Stimulated activated naive CD8-positive, alpha-beta T cell treated with anti-CD3 and anti-CD28 coated beads, Interleukin-15, amount 100 ng/mL, for 72 hours (primary cell): ENCODE results near the gene SCG2.
A peak's percentile ranks its signal among the peaks of the same experiment; 100 is the strongest.

ENCODE experiments used
- ATAC-seq: fragments of 150-1000 bp; cut with Tn5 transposase; 2 replicates; pipeline ENCODE4 v1.10.0; 2021; ENCODE audit warnings: mild to moderate bottlenecking, moderate library complexity
- DNase-seq, 2 donors: peaks; one replicate each; pipeline ENCODE4 v3.0.0; 2021 to 2022
- H3K27ac Mint-ChIP-seq, 2 donors: one replicate each; pipeline ENCODE4 v1.8.0; 2022; ENCODE audit warnings: mild to moderate bottlenecking in 2 of 2, mixed read lengths in 2 of 2, moderate library complexity in 2 of 2
- H3K27me3 Mint-ChIP-seq: one replicate; pipeline ENCODE4 v1.8.0; 2022; ENCODE audit warnings: mixed read lengths
- H3K4me1 Mint-ChIP-seq: one replicate; pipeline ENCODE4 v1.8.0; 2022; ENCODE audit warnings: mild to moderate bottlenecking, mixed read lengths
- H3K4me3 Mint-ChIP-seq, 2 donors: one replicate each; pipeline ENCODE4 v1.8.0; 2022; ENCODE audit warnings: mild to moderate bottlenecking in 2 of 2, mixed read lengths in 2 of 2, moderate library complexity in 1 of 2
- H3K9me3 Mint-ChIP-seq, 2 donors: one replicate each; pipeline ENCODE4 v1.8.0; 2022; ENCODE audit warnings: mixed read lengths in 2 of 2

The SCG2 gene, protein sequence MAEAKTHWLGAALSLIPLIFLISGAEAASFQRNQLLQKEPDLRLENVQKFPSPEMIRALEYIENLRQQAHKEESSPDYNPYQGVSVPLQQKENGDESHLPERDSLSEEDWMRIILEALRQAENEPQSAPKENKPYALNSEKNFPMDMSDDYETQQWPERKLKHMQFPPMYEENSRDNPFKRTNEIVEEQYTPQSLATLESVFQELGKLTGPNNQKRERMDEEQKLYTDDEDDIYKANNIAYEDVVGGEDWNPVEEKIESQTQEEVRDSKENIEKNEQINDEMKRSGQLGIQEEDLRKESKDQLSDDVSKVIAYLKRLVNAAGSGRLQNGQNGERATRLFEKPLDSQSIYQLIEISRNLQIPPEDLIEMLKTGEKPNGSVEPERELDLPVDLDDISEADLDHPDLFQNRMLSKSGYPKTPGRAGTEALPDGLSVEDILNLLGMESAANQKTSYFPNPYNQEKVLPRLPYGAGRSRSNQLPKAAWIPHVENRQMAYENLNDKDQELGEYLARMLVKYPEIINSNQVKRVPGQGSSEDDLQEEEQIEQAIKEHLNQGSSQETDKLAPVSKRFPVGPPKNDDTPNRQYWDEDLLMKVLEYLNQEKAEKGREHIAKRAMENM

DNA sequence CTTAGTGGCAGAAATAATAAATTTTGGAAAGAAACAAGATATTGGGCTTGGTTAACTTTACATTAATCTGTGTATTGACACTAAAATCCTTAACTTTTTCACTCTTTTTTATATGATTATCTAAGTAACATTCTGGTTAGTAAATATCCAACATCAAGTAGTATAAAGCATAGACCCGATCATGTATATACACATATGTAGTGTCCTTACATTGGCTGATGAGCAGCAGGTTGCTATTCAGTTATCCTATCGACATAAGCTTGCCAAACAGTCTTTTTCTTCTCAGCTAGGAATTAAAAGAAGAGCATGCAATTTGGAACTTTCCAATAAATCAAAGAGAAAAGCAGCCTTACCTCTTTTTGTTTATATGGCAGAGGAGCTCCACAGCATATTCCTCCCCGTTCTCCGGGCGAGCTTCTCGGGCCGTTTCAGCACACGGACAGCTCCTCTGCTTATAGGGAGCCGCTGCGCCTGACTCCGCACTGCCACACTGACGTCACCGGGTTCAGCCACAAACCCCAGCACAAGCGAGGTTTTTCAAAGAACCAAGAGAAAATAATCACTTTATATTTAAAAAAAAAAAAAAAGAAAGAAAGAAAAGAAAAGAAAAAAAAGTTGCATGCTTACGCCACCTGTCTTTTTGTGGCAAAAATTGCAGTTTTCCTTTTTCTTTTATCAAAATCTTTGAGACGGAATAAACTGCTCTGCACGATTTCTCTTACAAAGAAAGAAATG lies at the start of gene SCG2:
Gene SCG2, minus strand, starts transcription at position 430 of the 735 bp plus-strand sequence. CDS start 3,079 bp downstream, outside the sequence.
- no peak within 1 kb of the TSS for H3K4me3 Mint-ChIP-seq

DNA sequence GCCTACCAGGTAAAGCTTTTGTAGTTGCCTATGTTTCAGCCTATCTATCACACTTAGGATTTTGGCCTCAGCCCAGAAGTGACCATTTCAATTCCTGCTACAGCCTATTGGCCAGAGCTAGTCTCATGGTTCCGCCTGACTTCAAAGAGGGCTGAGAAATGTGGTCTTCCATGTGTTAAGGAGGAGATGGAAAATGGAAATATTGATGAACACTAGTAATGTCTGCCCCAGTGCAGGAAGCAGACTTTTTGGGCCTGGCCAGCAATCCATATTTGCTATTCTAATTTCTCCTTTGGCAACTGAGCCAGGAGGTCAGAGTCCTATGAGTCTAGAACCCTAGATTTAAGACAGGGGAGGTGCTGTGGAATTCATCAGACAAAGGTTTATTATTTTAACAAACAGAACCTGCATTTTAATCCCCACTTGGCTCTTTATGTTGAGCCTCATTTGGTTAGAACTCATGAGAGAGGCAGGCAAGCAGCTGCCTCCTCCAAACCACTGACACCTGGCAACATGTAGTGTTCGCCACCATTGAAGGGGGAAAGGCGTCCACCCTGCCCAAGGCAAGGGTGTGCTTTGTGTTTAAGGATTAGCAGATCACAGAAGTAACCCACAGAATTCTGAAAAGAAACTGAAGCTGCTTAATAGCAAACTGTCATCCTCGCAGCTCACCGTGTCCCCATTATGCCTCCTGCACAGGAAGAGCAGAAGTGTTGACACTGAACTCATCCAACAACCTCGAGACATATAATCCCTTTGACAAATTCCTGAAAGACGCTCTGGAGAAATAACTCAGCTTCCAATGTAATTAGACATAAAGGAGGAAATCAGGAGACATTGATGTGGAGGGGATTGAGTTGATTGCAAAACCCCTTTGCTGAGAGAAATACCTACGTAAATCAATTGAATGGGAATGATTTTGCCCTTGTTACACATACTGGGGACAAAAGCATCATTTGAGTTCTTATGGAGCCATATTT lies 47.7 kb upstream of the SCG2 start:
- DNase-seq = no peak
- no peak overlapping the region for H3K4me3 Mint-ChIP-seq
- no peaks in the 10 kb centered on the region for H3K9me3 Mint-ChIP-seq
- peaks cover 13% of the 10 kb centered on the region for H3K27me3 Mint-ChIP-seq
- no peaks in the 10 kb centered on the region for H3K4me1 Mint-ChIP-seq
- no peak overlapping the region for H3K27ac Mint-ChIP-seq
- no peak for ATAC-seq

More for the DNA sequence above, at the start of gene SCG2:
- Mint-ChIP-seq H3K27me3 (peaks cover 22% of the 10 kb centered on the region), H3K27ac (no peak within 1 kb of the TSS), H3K9me3 (no peaks in the 10 kb centered on the region), H3K4me1 (no peaks in the 10 kb centered on the region)
- DNase-seq (peak; percentile 17 to 36), ATAC-seq (peak; percentile 84)

DNA sequence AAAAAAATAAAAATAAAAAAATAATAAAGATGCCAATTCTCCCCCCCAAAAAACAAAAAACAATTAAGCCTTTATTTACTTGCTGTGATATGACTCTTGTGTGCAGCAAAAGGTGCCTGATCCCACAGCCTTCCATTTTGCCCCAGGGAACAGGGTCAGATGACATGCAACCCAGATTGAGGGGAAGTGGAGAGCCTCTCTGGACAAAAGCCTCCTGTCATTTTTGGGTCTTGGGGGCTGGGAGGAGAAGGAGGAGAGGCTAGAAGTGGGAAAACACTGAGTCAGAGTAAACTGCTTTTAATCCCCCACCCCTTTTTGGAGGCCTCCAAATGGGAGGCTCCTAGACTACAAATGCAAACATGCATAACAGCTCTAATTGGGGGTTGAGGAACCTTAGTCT lies 46.6 kb upstream of the SCG2 start:
- ATAC-seq (no peak), DNase-seq (no peak)
- H3K9me3 Mint-ChIP-seq = no peaks in the 10 kb centered on the region
- H3K27me3 Mint-ChIP-seq = peaks cover 13% of the 10 kb centered on the region
- no peaks in the 10 kb centered on the region for H3K4me1 Mint-ChIP-seq
- H3K4me3 Mint-ChIP-seq = no peak overlapping the region
- no peak overlapping the region for H3K27ac Mint-ChIP-seq

DNA sequence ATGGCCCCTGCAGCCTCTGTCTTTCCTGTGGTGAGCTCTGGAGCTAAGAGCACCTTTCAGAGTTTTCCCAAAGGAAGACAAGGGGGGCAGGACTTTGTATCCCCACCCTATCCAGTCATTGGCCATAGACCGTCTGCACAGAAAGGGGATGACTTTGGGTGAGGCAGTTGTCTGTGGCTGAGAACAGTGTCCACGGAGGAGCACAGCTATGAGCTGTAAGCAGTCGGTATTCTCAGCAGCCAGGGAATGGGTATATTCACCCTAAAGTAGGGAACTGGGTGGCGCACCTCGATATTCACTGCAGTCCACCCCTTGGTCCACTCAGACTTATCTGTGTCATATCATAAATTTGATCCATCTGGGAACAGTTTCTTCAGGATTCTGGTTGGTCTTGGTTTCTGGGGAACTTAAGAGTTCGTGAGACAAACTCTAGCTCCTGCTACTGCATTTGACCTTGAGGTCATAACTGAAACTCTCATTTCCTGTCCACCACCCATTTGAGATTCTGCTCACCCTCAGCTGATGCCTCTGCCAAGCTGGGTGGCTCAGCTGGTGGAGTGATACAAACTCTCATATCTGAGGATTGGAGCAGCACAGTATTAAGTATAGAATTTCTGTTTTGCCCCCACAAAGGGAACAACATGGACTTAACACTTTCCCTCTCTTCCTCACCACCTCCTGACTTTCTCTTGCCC lies 45.2 kb upstream of the SCG2 start:
- H3K9me3 Mint-ChIP-seq = no peaks in the 10 kb centered on the region
- no peak overlapping the region for H3K4me3 Mint-ChIP-seq
- peaks cover 13% of the 10 kb centered on the region for H3K27me3 Mint-ChIP-seq
- no peak overlapping the region for H3K27ac Mint-ChIP-seq
- no peaks in the 10 kb centered on the region for H3K4me1 Mint-ChIP-seq
- ATAC-seq = no peak
- DNase-seq = no peak

DNA sequence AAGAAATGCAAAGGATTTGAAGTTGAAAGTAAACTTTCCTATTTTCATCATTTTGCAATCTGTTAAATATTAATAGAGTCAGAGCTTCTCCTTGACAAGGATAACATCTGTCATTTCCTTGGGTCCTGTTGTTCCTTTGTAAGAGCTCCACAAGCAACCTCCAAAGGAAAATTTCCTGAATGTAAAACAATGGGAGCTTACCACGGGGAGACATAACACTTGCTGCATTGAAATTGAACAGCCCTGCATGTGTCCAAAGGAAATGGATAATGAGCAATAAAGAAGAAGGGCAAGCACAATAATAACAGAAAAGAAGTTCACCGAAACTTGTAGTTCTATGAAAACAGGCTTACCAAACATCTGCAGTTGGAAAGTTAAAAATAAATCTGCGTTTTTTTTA lies 42.0 kb upstream of the SCG2 start:
- Mint-ChIP-seq H3K4me3 (no peak overlapping the region), H3K4me1 (no peaks in the 10 kb centered on the region), H3K9me3 (no peaks in the 10 kb centered on the region), H3K27me3 (peaks cover 13% of the 10 kb centered on the region), H3K27ac (no peak overlapping the region)
- ATAC-seq = no peak
- no peak for DNase-seq

DNA sequence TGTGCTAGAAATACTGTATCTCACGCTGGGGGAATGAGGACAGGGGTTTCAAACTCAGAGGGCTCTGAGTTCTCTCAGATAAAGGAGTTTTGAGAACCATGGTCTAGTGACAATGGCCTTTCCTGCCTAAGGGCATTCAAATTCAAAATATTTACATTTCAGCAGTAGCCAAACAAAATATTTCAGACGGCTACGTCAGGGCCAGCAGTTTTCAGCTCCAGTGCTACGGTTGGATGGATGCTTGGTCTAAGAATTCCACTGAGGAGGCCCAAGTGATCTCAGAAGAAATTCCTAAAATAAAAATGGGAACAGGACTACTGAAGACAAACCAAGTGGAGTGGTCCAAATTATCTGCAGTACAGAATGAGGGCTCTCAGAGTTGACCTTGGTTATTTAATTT lies 41.1 kb upstream of the SCG2 start:
- H3K4me1 Mint-ChIP-seq = no peaks in the 10 kb centered on the region
- no peaks in the 10 kb centered on the region for H3K9me3 Mint-ChIP-seq
- H3K27ac Mint-ChIP-seq = no peak overlapping the region
- no peak for DNase-seq
- H3K27me3 Mint-ChIP-seq = peaks cover 13% of the 10 kb centered on the region
- no peak for ATAC-seq
- H3K4me3 Mint-ChIP-seq = no peak overlapping the region

DNA sequence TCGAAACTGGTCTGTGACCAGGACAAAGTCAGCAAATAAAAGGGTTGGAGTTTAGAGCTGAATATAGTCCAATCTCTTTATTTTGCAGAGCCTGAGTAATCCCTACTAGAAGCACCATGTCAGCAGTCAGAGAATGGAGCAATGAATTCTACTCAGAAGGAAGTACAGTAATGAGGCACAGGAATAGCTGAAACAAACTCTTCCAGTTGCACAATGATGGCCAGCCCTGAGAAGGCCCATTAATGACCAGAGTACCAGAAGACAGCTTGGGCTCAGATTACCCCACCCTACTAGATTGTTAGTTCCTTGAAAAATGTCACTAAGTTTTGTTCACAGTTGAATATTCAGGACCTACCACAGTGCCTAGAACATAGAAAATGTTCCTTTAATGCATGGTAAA lies 40.3 kb upstream of the SCG2 start:
- Mint-ChIP-seq H3K27me3 (peaks cover 13% of the 10 kb centered on the region), H3K9me3 (no peaks in the 10 kb centered on the region), H3K4me1 (no peaks in the 10 kb centered on the region), H3K4me3 (no peak overlapping the region), H3K27ac (no peak overlapping the region)
- DNase-seq = no peak
- ATAC-seq = no peak

DNA sequence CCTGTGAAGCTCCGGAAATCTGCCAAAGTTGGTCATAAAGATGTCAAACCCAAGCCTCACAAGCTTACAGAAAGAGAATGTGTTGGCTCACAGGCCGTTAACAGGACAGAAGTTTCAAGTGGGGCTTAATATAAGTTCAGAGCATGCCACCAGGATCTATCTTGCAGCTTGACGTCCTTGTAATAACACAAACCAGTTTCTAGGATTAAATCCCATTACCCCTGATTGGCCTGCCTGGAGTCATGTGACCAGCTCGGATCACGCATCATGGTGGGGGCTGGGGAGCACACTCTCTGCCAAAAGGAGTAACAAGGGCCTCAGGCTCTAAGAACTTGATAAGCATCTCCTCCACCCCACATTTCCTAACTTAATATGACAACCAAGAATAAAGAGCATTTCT lies 38.9 kb upstream of the SCG2 start:
- no peak for ATAC-seq
- H3K27ac Mint-ChIP-seq = peak overlapping the region in 1 of 2 donors; percentile 71
- DNase-seq = no peak
- H3K9me3 Mint-ChIP-seq = no peaks in the 10 kb centered on the region
- peaks cover 3% of the 10 kb centered on the region for H3K27me3 Mint-ChIP-seq
- H3K4me1 Mint-ChIP-seq = no peaks in the 10 kb centered on the region
- H3K4me3 Mint-ChIP-seq = no peak overlapping the region

DNA sequence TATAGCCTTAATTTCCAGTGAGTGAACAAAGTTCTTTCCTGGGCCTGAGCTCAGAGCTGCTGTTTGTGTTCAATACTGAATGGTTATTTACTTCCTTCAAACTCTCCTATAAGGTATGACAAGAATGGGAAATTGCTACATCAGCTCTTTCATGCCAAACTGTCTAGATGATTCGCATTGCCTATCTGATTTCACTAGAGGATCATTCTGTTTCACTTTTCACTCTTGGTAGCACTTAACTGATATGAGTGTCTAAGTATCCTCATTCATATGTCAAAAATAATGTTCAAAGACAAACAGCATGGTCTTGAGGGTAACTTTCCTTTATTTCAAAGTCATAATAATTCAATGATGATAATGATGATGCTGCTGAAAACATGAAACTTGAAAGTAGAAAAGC lies 32.9 kb upstream of the SCG2 start:
- H3K27ac Mint-ChIP-seq = no peak overlapping the region
- H3K4me3 Mint-ChIP-seq = no peak overlapping the region
- H3K27me3 Mint-ChIP-seq = no peaks in the 10 kb centered on the region
- H3K9me3 Mint-ChIP-seq = peaks cover 0 to 5% of the 10 kb centered on the region in 2 donors
- H3K4me1 Mint-ChIP-seq = no peaks in the 10 kb centered on the region
- ATAC-seq (no peak), DNase-seq (no peak)

DNA sequence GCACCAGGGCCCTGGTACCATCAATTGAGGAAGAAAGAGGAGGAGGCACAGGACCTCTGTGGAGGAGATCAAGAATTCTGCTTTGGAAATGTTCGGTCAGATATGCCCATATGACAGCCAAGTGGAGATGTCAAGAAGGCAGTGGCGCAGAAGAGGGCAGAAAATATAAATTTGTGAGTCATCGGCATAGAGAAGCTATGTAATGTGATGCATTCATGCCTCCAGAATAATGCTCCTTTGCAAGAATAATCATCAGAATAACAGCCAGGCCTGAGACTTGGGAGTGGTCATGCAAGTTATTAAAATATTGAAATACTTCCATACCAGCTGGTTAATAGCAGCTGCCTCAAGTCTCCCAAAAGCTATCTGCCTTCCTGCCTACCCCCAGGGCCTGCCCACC lies 32.1 kb upstream of the SCG2 start:
- no peak for ATAC-seq
- Mint-ChIP-seq H3K27ac (no peak overlapping the region), H3K27me3 (no peaks in the 10 kb centered on the region), H3K4me1 (no peaks in the 10 kb centered on the region), H3K4me3 (no peak overlapping the region), H3K9me3 (peaks cover 0 to 5% of the 10 kb centered on the region in 2 donors)
- no peak for DNase-seq

DNA sequence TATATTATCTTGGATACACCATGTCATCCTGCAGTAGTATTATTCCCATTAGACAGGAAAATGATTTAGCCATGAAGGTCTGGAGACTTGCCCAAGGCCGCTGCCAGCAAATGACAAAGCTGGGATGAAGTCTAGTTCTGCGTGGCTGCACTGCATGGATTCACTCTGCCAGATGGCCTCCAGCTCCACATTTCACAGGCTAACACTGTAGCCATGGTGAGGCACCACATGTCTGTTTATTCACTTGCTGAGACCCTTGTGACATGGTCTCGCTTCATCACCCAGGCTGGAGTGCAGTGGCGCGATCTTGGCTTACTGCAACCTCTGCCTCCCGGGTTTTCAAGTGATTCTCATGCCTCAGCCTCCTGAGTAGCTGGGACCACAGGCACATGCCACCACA lies 31.5 kb upstream of the SCG2 start:
- H3K27me3 Mint-ChIP-seq = no peaks in the 10 kb centered on the region
- H3K9me3 Mint-ChIP-seq = peaks cover 0 to 5% of the 10 kb centered on the region in 2 donors
- no peak overlapping the region for H3K4me3 Mint-ChIP-seq
- DNase-seq (no peak), ATAC-seq (no peak)
- H3K27ac Mint-ChIP-seq = no peak overlapping the region
- no peaks in the 10 kb centered on the region for H3K4me1 Mint-ChIP-seq

DNA sequence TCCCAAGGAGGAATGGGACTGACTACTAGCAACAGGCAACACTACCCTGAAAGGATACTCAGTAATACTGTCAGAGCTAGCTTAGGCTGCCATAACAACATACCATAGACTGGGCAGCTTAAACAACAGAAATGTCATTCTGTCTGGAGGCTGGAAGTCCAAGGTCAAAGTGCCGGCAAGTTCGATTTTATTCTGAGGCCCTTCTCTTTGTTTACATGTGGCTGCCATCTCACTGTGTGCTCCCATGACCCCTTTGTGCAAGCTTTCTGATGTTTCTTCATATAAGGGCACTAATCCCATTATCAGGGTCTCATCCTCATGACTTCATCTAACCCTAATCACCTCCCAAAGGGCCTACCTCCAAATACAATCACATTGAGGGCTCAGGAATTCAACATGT lies 30.7 kb upstream of the SCG2 start:
- peaks cover 0 to 5% of the 10 kb centered on the region in 2 donors for H3K9me3 Mint-ChIP-seq
- H3K4me3 Mint-ChIP-seq = no peak overlapping the region
- H3K27me3 Mint-ChIP-seq = no peaks in the 10 kb centered on the region
- ATAC-seq = no peak
- H3K4me1 Mint-ChIP-seq = no peaks in the 10 kb centered on the region
- H3K27ac Mint-ChIP-seq = no peak overlapping the region
- no peak for DNase-seq

DNA sequence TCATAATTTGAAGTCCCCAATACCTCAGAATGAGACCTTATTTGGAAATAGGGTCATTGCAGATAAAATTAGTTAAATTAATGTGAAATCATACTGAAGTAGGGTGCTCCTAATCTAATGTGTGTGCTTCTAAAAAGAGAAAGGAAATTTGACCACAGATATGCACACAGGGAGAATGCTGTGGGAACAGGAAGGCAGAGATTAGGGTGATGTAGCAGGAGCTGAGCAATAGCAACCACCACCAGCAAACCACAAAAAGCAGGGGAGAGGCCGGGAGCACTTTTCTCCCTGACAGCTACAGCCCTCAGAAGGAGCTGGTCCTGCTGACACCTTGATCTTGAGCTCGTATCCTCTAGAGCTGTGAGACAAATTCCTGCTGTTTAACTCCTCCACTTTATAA lies 24.6 kb upstream of the SCG2 start:
- DNase-seq (no peak), ATAC-seq (no peak)
- H3K27me3 Mint-ChIP-seq = peaks cover 8% of the 10 kb centered on the region
- no peaks in the 10 kb centered on the region for H3K9me3 Mint-ChIP-seq
- no peaks in the 10 kb centered on the region for H3K4me1 Mint-ChIP-seq
- no peak overlapping the region for H3K27ac Mint-ChIP-seq
- no peak overlapping the region for H3K4me3 Mint-ChIP-seq

DNA sequence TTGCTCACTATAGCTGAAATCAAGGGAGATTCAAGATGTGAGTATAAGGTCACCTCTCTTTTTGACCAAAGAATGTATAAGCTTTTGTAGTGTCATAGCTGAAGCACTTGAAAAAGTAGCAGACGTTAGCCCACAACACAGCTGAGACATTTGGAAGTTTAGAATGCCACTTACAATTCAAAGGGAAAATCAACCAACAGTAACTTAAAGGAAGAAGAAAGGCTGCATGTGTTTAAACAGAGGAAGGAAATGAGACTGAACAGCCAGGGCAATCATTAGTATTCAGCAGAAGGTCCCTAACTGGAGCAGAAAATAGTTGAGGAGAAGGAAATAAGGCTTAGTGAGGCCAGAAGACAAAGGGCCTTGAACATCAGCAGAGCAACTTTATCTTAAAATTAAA lies 23.5 kb upstream of the SCG2 start:
- Mint-ChIP-seq H3K9me3 (peaks cover 0 to under 1% of the 10 kb centered on the region in 2 donors), H3K4me3 (no peak overlapping the region), H3K4me1 (no peaks in the 10 kb centered on the region), H3K27me3 (peaks cover 10% of the 10 kb centered on the region), H3K27ac (no peak overlapping the region)
- no peak for ATAC-seq
- no peak for DNase-seq

DNA sequence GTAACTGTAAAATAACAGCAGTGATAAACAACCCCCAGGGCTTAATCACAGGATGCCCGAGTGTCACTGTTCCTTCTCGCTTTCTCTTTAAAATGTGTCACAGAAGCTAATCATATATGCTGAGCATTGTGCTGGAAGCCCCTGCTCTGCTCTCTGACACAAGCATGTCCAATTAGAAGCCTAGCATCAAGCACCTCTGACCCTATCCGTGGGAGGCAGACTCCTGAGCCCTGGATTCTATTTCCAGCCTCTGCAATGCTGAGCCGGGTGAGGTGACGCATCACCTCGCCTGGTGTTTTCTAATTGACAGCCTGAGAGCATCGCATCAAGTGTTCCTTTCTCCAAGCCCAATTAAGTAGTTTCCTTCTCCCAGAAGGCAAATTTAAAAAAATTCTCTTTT lies 19.7 kb upstream of the SCG2 start:
- Mint-ChIP-seq H3K4me1 (no peaks in the 10 kb centered on the region), H3K27ac (no peak overlapping the region), H3K27me3 (peaks cover 41% of the 10 kb centered on the region), H3K9me3 (peaks cover 0 to 6% of the 10 kb centered on the region in 2 donors), H3K4me3 (no peak overlapping the region)
- ATAC-seq (no peak), DNase-seq (no peak)
